K562 (cell line): ENCODE results near the gene MOB1A. TPM values are rescaled to one million over a fixed set of nuclear protein-coding genes. Genes with fewer than 3 reads are reported as not detected.

ENCODE experiments used
- BRD9 ChIP-seq: fragments of 450-650 bp; IDR thresholded peaks from 2 replicates; pipeline ENCODE4 v1.6.1; 2018; ENCODE audit warnings: low read depth; ENCODE audit not compliant: partially characterized antibody
- CBX1 ChIP-seq: sonication (generic); IDR thresholded peaks from 2 replicates; pipeline ENCODE4 v1.6.1; 2016; ENCODE audit warnings: antibody characterized with exemption, low read depth, mild to moderate bottlenecking
- CEBPB ChIP-seq: fragments of 450-650 bp; IDR thresholded peaks from 2 replicates; pipeline ENCODE4 v1.6.1; 2016; ENCODE audit warnings: missing genetic modification characterization, missing compliant biosample characterization
- CREM ChIP-seq: IDR thresholded peaks from 2 replicates; pipeline ENCODE4 v1.6.1; 2014; ENCODE audit warnings: antibody characterized with exemption, low read depth
- DNMT1 ChIP-seq: fragments of 450-650 bp; IDR thresholded peaks from 2 replicates; pipeline ENCODE4 v1.6.1; 2016; ENCODE audit warnings: antibody characterized with exemption, mild to moderate bottlenecking
- EHMT2 ChIP-seq: fragments of 450-650 bp; IDR thresholded peaks from 2 replicates; pipeline ENCODE4 v1.6.1; 2018; ENCODE audit warnings: antibody characterized with exemption
- FOXA3 ChIP-seq, 2 experiments: fragments of 450-650 bp in 1 of 2; sonication (generic) in 1 of 2; formaldehyde crosslinking; IDR thresholded peaks in 1 of 2; conservative IDR thresholded peaks in 1 of 2; 2 replicates each; pipeline versions ENCODE4 v1.4.0 to v1.8.0; 2020 to 2022; ENCODE audit warnings: mild to moderate bottlenecking in 2 of 2, missing genetic modification reagents in 1 of 2
- FOXK1 ChIP-seq: sonication (generic); formaldehyde crosslinking; IDR thresholded peaks from 2 replicates; pipeline ENCODE4 v1.8.0; 2022; ENCODE audit warnings: missing genetic modification reagents, mild to moderate bottlenecking, borderline replicate concordance
- IFI16 ChIP-seq: fragments of 250-450 bp; sonication (Bioruptor Pico); IDR thresholded peaks from 2 replicates; pipeline ENCODE4 v2.1.2; 2022; ENCODE audit warnings: mild to moderate bottlenecking, inconsistent platforms
- KDM4B ChIP-seq, 2 experiments: fragments of 450-650 bp in 1 of 2; sonication (generic) in 1 of 2; IDR thresholded peaks; 2 replicates each; pipeline ENCODE4 v1.6.1; 2016 to 2017; ENCODE audit warnings: borderline replicate concordance in 2 of 2, antibody characterized with exemption in 1 of 2, low read depth in 1 of 2, mild to moderate bottlenecking in 1 of 2
- MEIS2 ChIP-seq: fragments of 450-650 bp; IDR thresholded peaks from 2 replicates; pipeline ENCODE4 v1.6.1; 2014; ENCODE audit warnings: mild to moderate bottlenecking; ENCODE audit not compliant: partially characterized antibody
- NFATC3 ChIP-seq: fragments of 450-650 bp; IDR thresholded peaks from 2 replicates; pipeline ENCODE4 v1.6.1; 2017; ENCODE audit warnings: mild to moderate bottlenecking
- NFIC ChIP-seq: fragments of 450-650 bp; IDR thresholded peaks from 2 replicates; pipeline ENCODE4 v1.6.1; 2017; ENCODE audit warnings: mild to moderate bottlenecking, inconsistent platforms
- NRF1 ChIP-seq, 2 experiments: fragments of 450-650 bp; IDR thresholded peaks in 1 of 2; conservative IDR thresholded peaks in 1 of 2; 2 replicates each; pipeline ENCODE4 v1.6.1; 2014; ENCODE audit warnings: mild to moderate bottlenecking in 2 of 2
- RBM25 ChIP-seq: fragments of 200-400 bp; formaldehyde crosslinking; IDR thresholded peaks from 2 replicates; pipeline ENCODE4 v1.6.1; 2018; ENCODE audit warnings: low read length, low read depth, moderate library complexity; ENCODE audit not compliant: severe bottlenecking
- SMC3 ChIP-seq: conservative IDR thresholded peaks from 2 replicates; pipeline ENCODE4 v1.6.1; 2011; ENCODE audit warnings: low read depth, low read length, improper control_type of control experiment; ENCODE audit not compliant: insufficient read depth
- SP2 ChIP-seq: IDR thresholded peaks from 2 replicates; pipeline ENCODE4 v1.6.1; 2011; ENCODE audit warnings: mild to moderate bottlenecking, low read depth, low read length, moderate library complexity; ENCODE audit not compliant: poor library complexity, severe bottlenecking; ENCODE audit errors: extremely low read depth
- SRF ChIP-seq, 2 experiments: fragments of 250-450, 450-650 bp in 1 of 2; sonication (Bioruptor Pico) in 1 of 2; sonication (generic) in 1 of 2; formaldehyde crosslinking; IDR thresholded peaks; 2 replicates each; pipeline versions ENCODE4 v1.5.0 to v1.5.1; 2020 to 2022; ENCODE audit warnings: mild to moderate bottlenecking in 1 of 2, missing genetic modification reagents in 1 of 2
- STAG1 ChIP-seq: sonication (generic); formaldehyde crosslinking; IDR thresholded peaks from 2 replicates; pipeline ENCODE4 v1.5.0; 2020; ENCODE audit warnings: missing genetic modification reagents, borderline replicate concordance
- TAF15 ChIP-seq: fragments of 200-400 bp; formaldehyde crosslinking; IDR thresholded peaks from 2 replicates; pipeline ENCODE4 v1.6.1; 2017; ENCODE audit warnings: mild to moderate bottlenecking, low read depth, low read length, moderate library complexity
- ZNF551 ChIP-seq: fragments of 250-450 bp; sonication (Bioruptor Pico); IDR thresholded peaks from 2 replicates; pipeline ENCODE4 v1.5.0; 2021; ENCODE audit warnings: mild to moderate bottlenecking, moderate library complexity
- ZNF584 ChIP-seq: fragments of 200-800 bp; sonication (Bioruptor generic); IDR thresholded peaks from 2 replicates; pipeline ENCODE4 v1.6.1; 2016; ENCODE audit warnings: low read depth, mild to moderate bottlenecking, missing genetic modification characterization, missing compliant biosample characterization
- ZNF707 ChIP-seq: fragments of 250-450 bp; sonication (Bioruptor Pico); conservative IDR thresholded peaks from 2 replicates; pipeline ENCODE4 v1.8.0; 2022; ENCODE audit warnings: inconsistent platforms, mild to moderate bottlenecking, moderate library complexity
- ZNF785 ChIP-seq: fragments of 250-450 bp; sonication (Bioruptor Pico); IDR thresholded peaks from 2 replicates; pipeline ENCODE4 v1.4.0; 2020; ENCODE audit warnings: mild to moderate bottlenecking
- ZSCAN29 ChIP-seq: fragments of 450-650 bp; IDR thresholded peaks from 2 replicates; pipeline ENCODE4 v1.6.1; 2017
- polyA plus RNA-seq, 8 experiments: library from polyadenylated mRNA; depleted of rRNA in 4 of 8; stranded (reverse) in 5 of 8; unstranded in 3 of 8; fragments of >200 nt; fragmentation: Nextera tagmentation in 2 of 8; fragmentation: Illumina TruSeq in 1 of 8; extraction: Ambion mirVana in 2 of 8; extraction: Trizol in 1 of 8; gene quantifications; 2 replicates each; pipeline versions ENCODE4 v1.2.1 to v1.2.3, GENCODE V29; 2011 to 2014; ENCODE audit warnings: inconsistent platforms in 1 of 8, missing spikeins in 1 of 8
- total RNA-seq, 7 experiments: library from RNA; depleted of rRNA in 6 of 7; stranded (reverse); fragments of >200 nt in 6 of 7; fragmentation: Illumina TruSeq in 2 of 7; extraction: Trizol in 2 of 7; gene quantifications; 2 replicates each; pipeline versions ENCODE4 v1.2.1 to v1.2.3, GENCODE V29; 2011 to 2021; ENCODE audit warnings: low replicate concordance in 1 of 7
- TF ChIP-seq, protein P1 (sequence below): fragments of 250-450 bp; sonication (Bioruptor Pico); IDR thresholded peaks from 2 replicates; pipeline ENCODE4 v1.5.1; 2021; ENCODE audit warnings: mild to moderate bottlenecking
- TF ChIP-seq, protein P2 (sequence below): fragments of 250-450 bp; sonication (Bioruptor Pico); IDR thresholded peaks from 2 replicates; pipeline ENCODE4 v1.8.0; 2022; ENCODE audit warnings: moderate library complexity, mild to moderate bottlenecking, inconsistent platforms
- TF ChIP-seq, protein P3 (sequence below): sonication (generic); formaldehyde crosslinking; IDR thresholded peaks from 2 replicates; pipeline ENCODE4 v1.8.0; 2022; ENCODE audit warnings: mild to moderate bottlenecking, missing genetic modification reagents

MOB1A gene
- total and polyA plus RNA-seq, 9 of the 15 experiments (the other 6 are each of a cell fraction or from before 2014, with no cell fraction given) = 24.8 to 100 (median 60.2) TPM

DNA sequence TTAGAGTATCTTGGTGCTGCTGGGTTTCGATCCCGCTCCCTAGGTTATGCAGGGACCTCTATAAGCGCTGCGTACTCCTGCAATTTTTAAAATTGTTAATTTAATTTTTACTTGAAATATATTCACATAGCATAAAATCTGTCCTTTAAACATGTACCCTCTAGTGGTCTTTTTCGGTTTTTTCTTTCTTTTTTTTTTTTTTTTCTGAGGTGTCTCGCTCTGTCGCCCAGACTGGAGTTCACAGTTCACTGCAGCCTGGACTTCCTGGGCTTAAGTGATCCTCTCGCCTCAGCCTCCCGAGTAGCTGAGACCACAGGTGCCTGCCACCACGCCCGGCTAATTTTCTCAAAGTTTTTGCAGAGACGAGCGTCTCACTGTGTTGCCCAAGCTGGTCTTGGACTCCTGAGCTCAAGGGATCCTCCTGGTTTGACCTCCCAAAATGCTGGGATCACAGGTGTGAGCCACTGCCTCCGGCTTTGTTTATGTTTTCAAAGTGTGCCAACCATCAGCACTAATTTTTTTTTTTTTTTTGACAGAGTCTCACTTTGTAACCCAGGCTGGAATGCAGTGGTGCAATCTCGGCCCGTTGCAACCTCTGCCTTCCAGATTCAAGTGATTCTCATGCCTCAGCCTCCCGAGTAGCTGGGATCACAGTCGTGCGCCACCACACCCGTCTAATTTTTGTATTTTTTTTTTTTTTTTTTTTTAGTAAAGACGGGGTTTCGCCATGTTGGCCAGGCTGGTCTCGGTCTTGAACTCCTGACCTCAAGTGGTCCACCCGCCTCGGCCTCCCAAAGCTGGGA is 585 bp upstream of the MOB1A start (continued):
- TF ChIP-seq, protein P1, sequence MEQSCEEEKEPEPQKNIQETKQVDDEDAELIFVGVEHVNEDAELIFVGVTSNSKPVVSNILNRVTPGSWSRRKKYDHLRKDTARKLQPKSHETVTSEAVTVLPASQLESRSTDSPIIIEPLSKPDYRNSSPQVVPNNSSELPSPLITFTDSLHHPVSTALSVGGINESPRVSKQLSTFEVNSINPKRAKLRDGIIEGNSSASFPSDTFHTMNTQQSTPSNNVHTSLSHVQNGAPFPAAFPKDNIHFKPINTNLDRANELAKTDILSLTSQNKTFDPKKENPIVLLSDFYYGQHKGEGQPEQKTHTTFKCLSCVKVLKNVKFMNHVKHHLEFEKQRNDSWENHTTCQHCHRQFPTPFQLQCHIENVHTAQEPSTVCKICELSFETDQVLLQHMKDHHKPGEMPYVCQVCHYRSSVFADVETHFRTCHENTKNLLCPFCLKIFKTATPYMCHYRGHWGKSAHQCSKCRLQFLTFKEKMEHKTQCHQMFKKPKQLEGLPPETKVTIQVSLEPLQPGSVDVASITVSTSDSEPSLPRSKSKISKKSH = no peak
- TF ChIP-seq EHMT2 (no peak), TAF15 (no peak), FOXK1 (CRISPR knock-in tag) (no peak), MEIS2 (no peak), KDM4B (IDR thresholded peaks at IDR 0.05; ENCODE audit: borderline replicate concordance in 2 of 2, low read depth in 1 of 2) (no peak), STAG1 (no peak), SRF (CRISPR knock-in tag; IDR thresholded peaks at IDR 0.05) (no peak), DNMT1 (no peak), NFIC (no peak), BRD9 (peak; percentile 52), ZNF584 (no peak), CREM (peak; percentile 1), SP2 (no peak), SMC3 (no peak), CEBPB (tag) (no peak), IFI16 (CRISPR knock-in tag) (no peak), ZSCAN29 (no peak), ZNF551 (CRISPR knock-in tag) (no peak), CBX1 (no peak), ZNF785 (CRISPR knock-in tag) (no peak), ZNF707 (CRISPR knock-in tag) (no peak), FOXA3 (CRISPR knock-in tag; conservative IDR thresholded peaks at IDR 0.05 in 1 of 2, IDR thresholded peaks at IDR 0.05 in 1 of 2) (no peak), NFATC3 (no peak), RBM25 (no peak), NRF1 (conservative IDR thresholded peaks at IDR 0.05 in 1 of 2, IDR thresholded peaks at IDR 0.05 in 1 of 2) (peak in 1 of 2 experiments; percentile 42; a peak in 1 of 4 replicates)
- TF ChIP-seq, protein P2, sequence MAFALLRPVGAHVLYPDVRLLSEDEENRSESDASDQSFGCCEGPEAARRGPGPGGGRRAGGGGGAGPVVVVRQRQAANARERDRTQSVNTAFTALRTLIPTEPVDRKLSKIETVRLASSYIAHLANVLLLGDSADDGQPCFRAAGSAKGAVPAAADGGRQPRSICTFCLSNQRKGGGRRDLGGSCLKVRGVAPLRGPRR (CRISPR knock-in tag) = no peak
- TF ChIP-seq, protein P3, sequence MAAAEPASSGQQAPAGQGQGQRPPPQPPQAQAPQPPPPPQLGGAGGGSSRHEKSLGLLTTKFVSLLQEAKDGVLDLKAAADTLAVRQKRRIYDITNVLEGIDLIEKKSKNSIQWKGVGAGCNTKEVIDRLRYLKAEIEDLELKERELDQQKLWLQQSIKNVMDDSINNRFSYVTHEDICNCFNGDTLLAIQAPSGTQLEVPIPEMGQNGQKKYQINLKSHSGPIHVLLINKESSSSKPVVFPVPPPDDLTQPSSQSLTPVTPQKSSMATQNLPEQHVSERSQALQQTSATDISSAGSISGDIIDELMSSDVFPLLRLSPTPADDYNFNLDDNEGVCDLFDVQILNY (CRISPR knock-in tag) = no peak
